Breast epithelium (tissue), 4 donors: ENCODE measurements around the gene FGFR1OP2. TPM values are rescaled to one million over a fixed set of nuclear protein-coding genes. Genes with fewer than 3 reads are reported as not detected.

Experiments used
- DNase-seq, 2 donors: peaks; one replicate each; pipeline ENCODE4 v3.0.0-alpha.2; 2019; ENCODE audit warnings: low spot score in 2 of 2
- H3K27ac ChIP-seq, 2 donors: fragments of 200-600 bp; sonication (generic) in 1 of 2; one replicate each; pipeline ENCODE4 v1.5.1; 2016 to 2019; ENCODE audit warnings: mild to moderate bottlenecking in 1 of 2
- H3K27me3 ChIP-seq, 2 donors: fragments of 200-600 bp; sonication (generic) in 1 of 2; one replicate each; pipeline versions ENCODE4 v1.5.1 to v1.6.0; 2017 to 2019; ENCODE audit warnings: control low read depth in 1 of 2, mild to moderate bottlenecking in 1 of 2
- H3K36me3 ChIP-seq: fragments of 200-600 bp; one replicate; pipeline ENCODE4 v1.5.1; 2019
- H3K4me1 ChIP-seq, 2 donors: fragments of 200-600 bp; sonication (generic); one replicate each; pipeline ENCODE4 v1.5.1; 2016 to 2019; ENCODE audit warnings: control low read depth in 1 of 2
- H3K4me3 ChIP-seq, 3 donors: fragments of 200-600 bp; sonication (generic); 1 replicate in 2 of 3; 2 replicates in 1 of 3; pipeline ENCODE4 v1.5.1; 2016 to 2019; ENCODE audit warnings: mild to moderate bottlenecking in 3 of 3, moderate library complexity in 2 of 3
- H3K9me3 ChIP-seq, 2 donors: fragments of 200-600 bp; sonication (generic) in 1 of 2; one replicate each; pipeline ENCODE4 v1.5.1; 2016 to 2019; ENCODE audit warnings: control low read depth in 1 of 2
- POLR2A ChIP-seq: fragments of 450-650 bp; IDR thresholded peaks from one replicate; pipeline ENCODE4 v1.6.1; 2016; ENCODE audit warnings: antibody characterized with exemption, mild to moderate bottlenecking, moderate library complexity
- POLR2AphosphoS5 ChIP-seq, 3 donors: sonication (generic); formaldehyde crosslinking; IDR thresholded peaks; one replicate each; pipeline ENCODE4 v1.6.1; 2017; ENCODE audit warnings: antibody characterized with exemption in 3 of 3
- intact Hi-C: fragments of 100-400 bp; cut with DNase I; formaldehyde crosslinking; loops from one replicate; pipeline ENCODE4 v1.15.1; 2023; ENCODE audit warnings: low total_unique reads
- total RNA-seq, 3 donors: library from RNA; depleted of rRNA; stranded (reverse); fragments of >200 nt; gene quantifications; one replicate each; pipeline ENCODE4 v1.1.0, GENCODE V29; 2016
- TF ChIP-seq, protein P1 (sequence below), 3 donors: fragments of 450-650 bp; IDR thresholded peaks; one replicate each; pipeline ENCODE4 v1.5.1; 2016 to 2017; ENCODE audit warnings: antibody characterized with exemption in 3 of 3, mild to moderate bottlenecking in 3 of 3, moderate library complexity in 3 of 3

The FGFR1OP2 gene
- total RNA-seq, 3 donors from 2014 or later = 87.8 to 111 (median 92.5) TPM

DNA sequence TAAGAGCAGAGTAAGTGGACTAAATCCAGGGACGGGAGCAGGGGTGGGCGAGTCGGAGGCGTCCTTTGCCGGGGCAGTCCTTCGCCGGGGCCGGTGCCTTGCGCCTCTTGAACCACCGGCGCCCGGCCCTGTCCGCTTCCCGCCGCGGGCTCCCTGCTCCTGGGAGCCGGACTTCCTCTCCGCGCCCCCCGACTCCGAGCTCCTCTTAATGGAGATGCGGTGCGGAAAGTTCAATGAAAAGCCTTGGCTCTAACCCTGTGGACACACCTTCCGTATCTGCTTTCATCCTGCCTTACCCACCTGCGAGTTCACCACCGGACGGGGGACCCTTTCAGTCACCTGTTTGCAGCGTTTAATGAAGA lies 412 bp downstream of the FGFR1OP2 start:
- no peaks in the 10 kb centered on the region for H3K27me3 ChIP-seq
- H3K27ac ChIP-seq = peak overlapping the region; percentile 95
- peaks cover 0 to 10% of the 10 kb centered on the region in 2 donors for H3K4me1 ChIP-seq
- peak overlapping the region; percentile 85 to 97 (median 95) for H3K4me3 ChIP-seq
- no peak for DNase-seq
- no peaks in the 10 kb centered on the region for H3K36me3 ChIP-seq
- TF ChIP-seq POLR2AphosphoS5 (IDR thresholded peaks at IDR 0.05) = no peak
- TF ChIP-seq, protein P1, sequence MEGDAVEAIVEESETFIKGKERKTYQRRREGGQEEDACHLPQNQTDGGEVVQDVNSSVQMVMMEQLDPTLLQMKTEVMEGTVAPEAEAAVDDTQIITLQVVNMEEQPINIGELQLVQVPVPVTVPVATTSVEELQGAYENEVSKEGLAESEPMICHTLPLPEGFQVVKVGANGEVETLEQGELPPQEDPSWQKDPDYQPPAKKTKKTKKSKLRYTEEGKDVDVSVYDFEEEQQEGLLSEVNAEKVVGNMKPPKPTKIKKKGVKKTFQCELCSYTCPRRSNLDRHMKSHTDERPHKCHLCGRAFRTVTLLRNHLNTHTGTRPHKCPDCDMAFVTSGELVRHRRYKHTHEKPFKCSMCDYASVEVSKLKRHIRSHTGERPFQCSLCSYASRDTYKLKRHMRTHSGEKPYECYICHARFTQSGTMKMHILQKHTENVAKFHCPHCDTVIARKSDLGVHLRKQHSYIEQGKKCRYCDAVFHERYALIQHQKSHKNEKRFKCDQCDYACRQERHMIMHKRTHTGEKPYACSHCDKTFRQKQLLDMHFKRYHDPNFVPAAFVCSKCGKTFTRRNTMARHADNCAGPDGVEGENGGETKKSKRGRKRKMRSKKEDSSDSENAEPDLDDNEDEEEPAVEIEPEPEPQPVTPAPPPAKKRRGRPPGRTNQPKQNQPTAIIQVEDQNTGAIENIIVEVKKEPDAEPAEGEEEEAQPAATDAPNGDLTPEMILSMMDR (IDR thresholded peaks at IDR 0.05) = no peak
- no peak for TF ChIP-seq POLR2A
- no peaks in the 10 kb centered on the region for H3K9me3 ChIP-seq
- intact Hi-C loops = no loop called here

GRCh38 chr12:26939192-26939832 lies 1.0 kb downstream of the FGFR1OP2 start:
- no peak for DNase-seq
- H3K27ac ChIP-seq = peak overlapping the region; percentile 95
- TF ChIP-seq POLR2AphosphoS5 (IDR thresholded peaks at IDR 0.05) (no peak), POLR2A (no peak)
- TF ChIP-seq, protein P1 (IDR thresholded peaks at IDR 0.05) = no peak
- H3K4me1 ChIP-seq = peaks cover 0 to 10% of the 10 kb centered on the region in 2 donors
- no peaks in the 10 kb centered on the region for H3K36me3 ChIP-seq
- peak overlapping the region; percentile 85 to 97 (median 95) for H3K4me3 ChIP-seq
- H3K9me3 ChIP-seq = no peaks in the 10 kb centered on the region
- intact Hi-C loops = no loop called here
- no peaks in the 10 kb centered on the region for H3K27me3 ChIP-seq

DNA sequence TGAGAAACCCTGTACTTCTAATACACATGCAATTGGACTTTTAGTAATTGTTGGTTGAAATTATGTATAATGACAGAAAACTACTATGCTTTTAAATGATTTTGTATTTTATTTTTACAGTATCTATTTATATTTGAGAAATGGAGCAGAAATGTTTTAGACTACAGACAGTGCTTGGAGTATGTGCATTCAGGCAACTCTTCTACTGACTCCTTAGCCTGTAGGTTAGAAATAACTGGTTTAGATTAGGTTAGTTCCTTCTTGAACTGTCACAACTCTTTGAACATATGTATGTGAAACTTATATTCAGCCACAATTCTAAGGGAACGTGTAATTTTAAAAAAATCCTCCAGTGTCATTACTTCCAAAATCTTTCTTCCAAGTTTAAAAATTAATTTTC lies 1.7 kb downstream of the FGFR1OP2 start:
- peak overlapping the region; percentile 85 to 97 (median 95) for H3K4me3 ChIP-seq
- no peak for TF ChIP-seq POLR2A
- TF ChIP-seq POLR2AphosphoS5 (IDR thresholded peaks at IDR 0.05) = no peak
- no peak for DNase-seq
- H3K4me1 ChIP-seq = peaks cover 0 to 10% of the 10 kb centered on the region in 2 donors
- H3K27ac ChIP-seq = no peak overlapping the region
- no peaks in the 10 kb centered on the region for H3K9me3 ChIP-seq
- H3K36me3 ChIP-seq = no peaks in the 10 kb centered on the region
- intact Hi-C loops = no loop called here
- H3K27me3 ChIP-seq = no peaks in the 10 kb centered on the region

GRCh38 chr12:26940516-26941214 lies 2.4 kb downstream of the FGFR1OP2 start:
- no peaks in the 10 kb centered on the region for H3K27me3 ChIP-seq
- H3K4me3 ChIP-seq = peak overlapping the region in 2 of 3 donors; percentile 85 to 97
- TF ChIP-seq POLR2AphosphoS5 (IDR thresholded peaks at IDR 0.05) (no peak), POLR2A (no peak)
- TF ChIP-seq, protein P1 (IDR thresholded peaks at IDR 0.05) = no peak
- intact Hi-C loops = no loop called here
- DNase-seq = no peak
- no peaks in the 10 kb centered on the region for H3K36me3 ChIP-seq
- peaks cover 0 to 10% of the 10 kb centered on the region in 2 donors for H3K4me1 ChIP-seq
- H3K9me3 ChIP-seq = no peaks in the 10 kb centered on the region
- H3K27ac ChIP-seq = no peak overlapping the region

GRCh38 chr12:26941215-26941594 lies 2.9 kb downstream of the FGFR1OP2 start:
- intact Hi-C loops = no loop called here
- Histone ChIP-seq H3K4me3 (peak overlapping the region in 1 of 3 donors; percentile 10), H3K9me3 (no peaks in the 10 kb centered on the region), H3K27me3 (no peaks in the 10 kb centered on the region), H3K4me1 (peaks cover 0 to 5% of the 10 kb centered on the region in 2 donors), H3K36me3 (no peaks in the 10 kb centered on the region), H3K27ac (no peak overlapping the region)
- no peak for TF ChIP-seq POLR2A
- no peak for TF ChIP-seq POLR2AphosphoS5 (IDR thresholded peaks at IDR 0.05)
- TF ChIP-seq, protein P1 (IDR thresholded peaks at IDR 0.05) = no peak
- DNase-seq = no peak
